Measurements from ENCODE around the gene SEZ6L.

Gene SEZ6L

GRCh38 chr22:26174280-26174679 is 5.0 kb downstream of the SEZ6L start:
- DNase-seq (ENCODE audit: low read depth in 2 of 2): no peak

- no peak for DNase-seq (ENCODE audit: low read depth in 2 of 2)
Observed at GRCh38 chr22:26182723-26183122, 13.5 kb downstream of the SEZ6L start.

- DNase-seq (ENCODE audit: low read depth in 2 of 2): no peak
Observed at GRCh38 chr22:26185190-26185589, 15.9 kb downstream of the SEZ6L start.

- no peak for DNase-seq (ENCODE audit: low read depth in 2 of 2)
Observed at GRCh38 chr22:26188341-26188740, 19.1 kb downstream of the SEZ6L start.

GRCh38 chr22:26194313-26194712 is 25.1 kb downstream of the SEZ6L start:
- DNase-seq (ENCODE audit: low read depth in 2 of 2): no peak

GRCh38 chr22:26194877-26195276 is 25.6 kb downstream of the SEZ6L start:
- no peak for DNase-seq (ENCODE audit: low read depth in 2 of 2)

- no peak for DNase-seq (ENCODE audit: low read depth in 2 of 2)
Observed at GRCh38 chr22:26196657-26197056, 27.4 kb downstream of the SEZ6L start.

GRCh38 chr22:26197425-26197824 is 28.2 kb downstream of the SEZ6L start:
- no peak for DNase-seq (ENCODE audit: low read depth in 2 of 2)

- DNase-seq (ENCODE audit: low read depth in 2 of 2): no peak
Observed at GRCh38 chr22:26199665-26200064, 30.4 kb downstream of the SEZ6L start.

GRCh38 chr22:26202280-26202924 is 33.1 kb downstream of the SEZ6L start:
- no peak for DNase-seq (ENCODE audit: low read depth in 2 of 2)

- no peak for DNase-seq (ENCODE audit: low read depth in 2 of 2)
Observed at GRCh38 chr22:26205494-26205893, 36.2 kb downstream of the SEZ6L start.

GRCh38 chr22:26210334-26210733 is 41.1 kb downstream of the SEZ6L start:
- DNase-seq (ENCODE audit: low read depth in 2 of 2): no peak

- no peak for DNase-seq (ENCODE audit: low read depth in 2 of 2)
Observed at GRCh38 chr22:26213826-26214225, 44.6 kb downstream of the SEZ6L start.

- DNase-seq (ENCODE audit: low read depth in 2 of 2): no peak
Observed at GRCh38 chr22:26214466-26214865, 45.2 kb downstream of the SEZ6L start.

GRCh38 chr22:26215736-26216135 is 46.5 kb downstream of the SEZ6L start:
- no peak for DNase-seq (ENCODE audit: low read depth in 2 of 2)

- no peak for DNase-seq (ENCODE audit: low read depth in 2 of 2)
Observed at GRCh38 chr22:26225207-26225606, 55.9 kb downstream of the SEZ6L start.

- no peak for DNase-seq (ENCODE audit: low read depth in 2 of 2)
Observed at GRCh38 chr22:26226538-26227297, 57.5 kb downstream of the SEZ6L start.

- DNase-seq (ENCODE audit: low read depth in 2 of 2): no peak
Observed at GRCh38 chr22:26229910-26230309, 60.6 kb downstream of the SEZ6L start.

GRCh38 chr22:26234296-26234695 is 65.0 kb downstream of the SEZ6L start:
- no peak for DNase-seq (ENCODE audit: low read depth in 2 of 2)

GRCh38 chr22:26235792-26236487 is 66.7 kb downstream of the SEZ6L start:
- no peak for DNase-seq (ENCODE audit: low read depth in 2 of 2)

GRCh38 chr22:26236991-26237390 is 67.7 kb downstream of the SEZ6L start:
- no peak for DNase-seq (ENCODE audit: low read depth in 2 of 2)

GRCh38 chr22:26238596-26238995 is 69.3 kb downstream of the SEZ6L start:
- no peak for DNase-seq (ENCODE audit: low read depth in 2 of 2)

GRCh38 chr22:26239581-26239980 is 70.3 kb downstream of the SEZ6L start:
- DNase-seq (ENCODE audit: low read depth in 2 of 2): no peak
